Measurements from ENCODE around the gene ARHGEF4.

The ARHGEF4 gene

GRCh38 chr2:131034122-131035051, 197.7 kb downstream of the ARHGEF4 start:
- peak overlapping the region; percentile 51; the same call in 1 of the 2 replicates for H3K9ac ChIP-seq (ENCODE audit: low read depth, low read length)
- peaks cover 48% of the 10 kb centered on the region for H3K27me3 ChIP-seq (ENCODE audit: insufficient read depth, low read length)

GRCh38 chr2:131035112-131035825, 198.6 kb downstream of the ARHGEF4 start:
- peaks cover 48% of the 10 kb centered on the region for H3K27me3 ChIP-seq (ENCODE audit: insufficient read depth, low read length)
- no peak overlapping the region; the same call in 1 of the 2 replicates for H3K9ac ChIP-seq (ENCODE audit: low read depth, low read length)
- H3K4me3 ChIP-seq (ENCODE audit: low read length) = peak overlapping the region; percentile 60; the same call in 1 of the 2 replicates

More at GRCh38 chr2:131034122-131035051, 197.7 kb downstream of the ARHGEF4 start:
- H3K9me3 ChIP-seq (ENCODE audit: insufficient read depth, low read depth, low read length) = no peaks in the 10 kb centered on the region
- peak overlapping the region; percentile 66 for H3K4me3 ChIP-seq (ENCODE audit: low read length)
- H3K4me1 ChIP-seq (ENCODE audit: insufficient read depth, low read length) = peaks cover 5% of the 10 kb centered on the region; the same call in 1 of the 2 replicates
- no peaks in the 10 kb centered on the region for H3K36me3 ChIP-seq (ENCODE audit: insufficient read depth, low read depth, low read length)
- H3K27ac ChIP-seq (ENCODE audit: low read length) = no peak overlapping the region

GRCh38 chr2:131035826-131036231, 199.1 kb downstream of the ARHGEF4 start:
- H3K9ac ChIP-seq (ENCODE audit: low read depth, low read length) = no peak overlapping the region; the same call in 1 of the 2 replicates
- H3K4me3 ChIP-seq (ENCODE audit: low read length) = peak overlapping the region; percentile 60; the same call in 1 of the 2 replicates
- no peak overlapping the region for H3K27ac ChIP-seq (ENCODE audit: low read length)
- peaks cover 48% of the 10 kb centered on the region for H3K27me3 ChIP-seq (ENCODE audit: insufficient read depth, low read length)
- H3K4me1 ChIP-seq (ENCODE audit: insufficient read depth, low read length) = peaks cover 5% of the 10 kb centered on the region; the same call in 1 of the 2 replicates
- H3K9me3 ChIP-seq (ENCODE audit: insufficient read depth, low read depth, low read length) = no peaks in the 10 kb centered on the region
- no peaks in the 10 kb centered on the region for H3K36me3 ChIP-seq (ENCODE audit: insufficient read depth, low read depth, low read length)

More at GRCh38 chr2:131035112-131035825, 198.6 kb downstream of the ARHGEF4 start:
- Histone ChIP-seq H3K4me1 (ENCODE audit: insufficient read depth, low read length) (peaks cover 5% of the 10 kb centered on the region; the same call in 1 of the 2 replicates), H3K36me3 (ENCODE audit: insufficient read depth, low read depth, low read length) (no peaks in the 10 kb centered on the region), H3K9me3 (ENCODE audit: insufficient read depth, low read depth, low read length) (no peaks in the 10 kb centered on the region), H3K27ac (ENCODE audit: low read length) (no peak overlapping the region)

GRCh38 chr2:131036269-131036668, 199.6 kb downstream of the ARHGEF4 start:
- no peaks in the 10 kb centered on the region for H3K9me3 ChIP-seq (ENCODE audit: insufficient read depth, low read depth, low read length)
- H3K36me3 ChIP-seq (ENCODE audit: insufficient read depth, low read depth, low read length) = no peaks in the 10 kb centered on the region
- H3K9ac ChIP-seq (ENCODE audit: low read depth, low read length) = no peak overlapping the region
- no peak overlapping the region for H3K4me3 ChIP-seq (ENCODE audit: low read length)
- H3K27me3 ChIP-seq (ENCODE audit: insufficient read depth, low read length) = peaks cover 48% of the 10 kb centered on the region
- peaks cover 5% of the 10 kb centered on the region; the same call in 1 of the 2 replicates for H3K4me1 ChIP-seq (ENCODE audit: insufficient read depth, low read length)
- no peak overlapping the region for H3K27ac ChIP-seq (ENCODE audit: low read length)

- no peaks in the 10 kb centered on the region for H3K36me3 ChIP-seq (ENCODE audit: insufficient read depth, low read depth, low read length)
- peaks cover 5% of the 10 kb centered on the region; the same call in 1 of the 2 replicates for H3K4me1 ChIP-seq (ENCODE audit: insufficient read depth, low read length)
- peaks cover 48% of the 10 kb centered on the region for H3K27me3 ChIP-seq (ENCODE audit: insufficient read depth, low read length)
- no peak overlapping the region for H3K4me3 ChIP-seq (ENCODE audit: low read length)
- no peak overlapping the region for H3K27ac ChIP-seq (ENCODE audit: low read length)
- H3K9ac ChIP-seq (ENCODE audit: low read depth, low read length) = no peak overlapping the region
- H3K9me3 ChIP-seq (ENCODE audit: insufficient read depth, low read depth, low read length) = no peaks in the 10 kb centered on the region
Observed at GRCh38 chr2:131036696-131037397, 200.1 kb downstream of the ARHGEF4 start.

- Histone ChIP-seq H3K27me3 (ENCODE audit: insufficient read depth, low read length) (peaks cover 48% of the 10 kb centered on the region), H3K9me3 (ENCODE audit: insufficient read depth, low read depth, low read length) (no peaks in the 10 kb centered on the region), H3K36me3 (ENCODE audit: insufficient read depth, low read depth, low read length) (no peaks in the 10 kb centered on the region), H3K4me3 (ENCODE audit: low read length) (no peak overlapping the region), H3K9ac (ENCODE audit: low read depth, low read length) (no peak overlapping the region), H3K4me1 (ENCODE audit: insufficient read depth, low read length) (peaks cover 5% of the 10 kb centered on the region; the same call in 1 of the 2 replicates), H3K27ac (ENCODE audit: low read length) (no peak overlapping the region)
Observed at GRCh38 chr2:131037398-131038257, 200.9 kb downstream of the ARHGEF4 start.

GRCh38 chr2:131038258-131039100, 201.8 kb downstream of the ARHGEF4 start:
- H3K36me3 ChIP-seq (ENCODE audit: insufficient read depth, low read depth, low read length) = no peaks in the 10 kb centered on the region
- no peaks in the 10 kb centered on the region for H3K9me3 ChIP-seq (ENCODE audit: insufficient read depth, low read depth, low read length)
- H3K9ac ChIP-seq (ENCODE audit: low read depth, low read length) = no peak overlapping the region
- no peak overlapping the region for H3K4me3 ChIP-seq (ENCODE audit: low read length)
- H3K4me1 ChIP-seq (ENCODE audit: insufficient read depth, low read length) = peaks cover 5% of the 10 kb centered on the region; the same call in 1 of the 2 replicates
- no peak overlapping the region for H3K27ac ChIP-seq (ENCODE audit: low read length)
- H3K27me3 ChIP-seq (ENCODE audit: insufficient read depth, low read length) = peaks cover 41% of the 10 kb centered on the region

GRCh38 chr2:131039101-131039440, 202.4 kb downstream of the ARHGEF4 start:
- Histone ChIP-seq H3K36me3 (ENCODE audit: insufficient read depth, low read depth, low read length) (no peaks in the 10 kb centered on the region), H3K4me1 (ENCODE audit: insufficient read depth, low read length) (peaks cover 4% of the 10 kb centered on the region; the same call in 1 of the 2 replicates), H3K4me3 (ENCODE audit: low read length) (no peak overlapping the region), H3K9me3 (ENCODE audit: insufficient read depth, low read depth, low read length) (no peaks in the 10 kb centered on the region), H3K9ac (ENCODE audit: low read depth, low read length) (no peak overlapping the region), H3K27ac (ENCODE audit: low read length) (no peak overlapping the region), H3K27me3 (ENCODE audit: insufficient read depth, low read length) (peaks cover 35% of the 10 kb centered on the region)

GRCh38 chr2:131039535-131039907, 202.8 kb downstream of the ARHGEF4 start:
- H3K36me3 ChIP-seq (ENCODE audit: insufficient read depth, low read depth, low read length) = no peaks in the 10 kb centered on the region
- H3K4me3 ChIP-seq (ENCODE audit: low read length) = no peak overlapping the region

More at GRCh38 chr2:131039535-131039907, 202.8 kb downstream of the ARHGEF4 start:
- Histone ChIP-seq H3K9ac (ENCODE audit: low read depth, low read length) (no peak overlapping the region), H3K9me3 (ENCODE audit: insufficient read depth, low read depth, low read length) (no peaks in the 10 kb centered on the region), H3K27me3 (ENCODE audit: insufficient read depth, low read length) (peaks cover 31% of the 10 kb centered on the region), H3K4me1 (ENCODE audit: insufficient read depth, low read length) (no peaks in the 10 kb centered on the region), H3K27ac (ENCODE audit: low read length) (no peak overlapping the region)

Data from iPS-20b (cell line).